ENCODE measurements around the gene HIF1AN.

HIF1AN gene

DNA sequence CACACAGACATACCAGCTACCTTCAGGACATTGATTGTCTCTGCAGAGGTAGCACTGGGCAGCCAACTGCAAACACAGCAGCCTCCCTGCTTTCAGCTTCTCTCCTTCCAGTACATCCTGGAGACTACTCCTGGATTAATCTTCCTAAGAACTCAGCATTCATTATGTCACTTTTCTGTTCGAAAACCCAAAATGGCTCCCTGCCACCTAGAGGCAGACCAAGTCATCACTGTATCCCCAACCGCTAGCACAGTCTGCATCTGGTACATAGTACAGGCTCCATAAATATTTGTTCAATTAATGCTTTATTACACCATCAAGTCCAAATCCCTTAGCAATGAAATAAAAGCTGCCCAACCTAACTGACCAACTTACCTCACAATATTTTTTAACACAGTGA lies 11.1 kb upstream of the HIF1AN start:
- Histone ChIP-seq H3K4me2 (ENCODE audit: low read length, poor library complexity, severe bottlenecking) (no peak overlapping the region), H2AFZ (ENCODE audit: low read depth, low read length) (no peak overlapping the region), H2BK15ac (ENCODE audit: low read depth, poor library complexity, severe bottlenecking) (no peak overlapping the region), H3K14ac (ENCODE audit: low read length in 2 of 2) (no peak overlapping the region), H2BK5ac (ENCODE audit: low read depth, low read length, poor library complexity, severe bottlenecking) (no peak overlapping the region), H3K4ac (ENCODE audit: low read depth in 1 of 2, low read length in 2 of 2) (no peak overlapping the region), H3K9ac (ENCODE audit: low read length) (no peak overlapping the region), H3K23ac (ENCODE audit: low read length in 2 of 2) (no peak overlapping the region), H3K4me1 (ENCODE audit: control insufficient read depth, insufficient read depth, low read depth, low read length) (peaks cover 10% of the 10 kb centered on the region), H3K79me1 (replicated peaks; ENCODE audit: low read length, poor library complexity, severe bottlenecking) (peaks cover 25% of the 10 kb centered on the region), H2AK5ac (ENCODE audit: low read length, severe bottlenecking) (no peak overlapping the region), H2BK120ac (ENCODE audit: low read depth, low read length) (no peak overlapping the region), H3K9me3 (ENCODE audit: control insufficient read depth, low read length) (no peaks in the 10 kb centered on the region), H3K27ac (ENCODE audit: low read length, poor library complexity, severe bottlenecking) (no peak overlapping the region), H3K36me3 (ENCODE audit: control insufficient read depth in 1 of 2, insufficient read depth in 2 of 2, low read depth in 1 of 2, low read length in 2 of 2) (peaks cover 32 to 57% of the 10 kb centered on the region in 2 experiments), H3K4me3 (ENCODE audit: insufficient read depth in 1 of 2, low read depth in 1 of 2, low read length in 2 of 2) (no peak overlapping the region), H4K8ac (ENCODE audit: low read length) (no peak overlapping the region), H4K91ac (ENCODE audit: low read length) (no peak overlapping the region), H2BK12ac (ENCODE audit: low read length in 2 of 2) (no peak overlapping the region), H3K27me3 (ENCODE audit: control insufficient read depth in 1 of 2, insufficient read depth in 1 of 2, low read length in 2 of 2) (no peaks in the 10 kb centered on the region), H3K18ac (ENCODE audit: low read depth in 1 of 2, low read length in 2 of 2) (no peak overlapping the region)
- 95% methylated on average over 2 of the region's 2 CpGs for WGBS
- DNase-seq, result no peak

GRCh38 chr10:100528123-100528886 lies 7.4 kb upstream of the HIF1AN start:
- Histone ChIP-seq H3K27me3 (ENCODE audit: control insufficient read depth in 1 of 2, insufficient read depth in 1 of 2, low read length in 2 of 2) (no peaks in the 10 kb centered on the region), H3K23ac (ENCODE audit: low read length in 2 of 2) (no peak overlapping the region), H4K8ac (ENCODE audit: low read length) (no peak overlapping the region), H2AK5ac (ENCODE audit: low read length, severe bottlenecking) (no peak overlapping the region), H3K4me3 (ENCODE audit: insufficient read depth in 1 of 2, low read depth in 1 of 2, low read length in 2 of 2) (peak overlapping the region in 1 of 2 experiments; percentile 98), H2AFZ (ENCODE audit: low read depth, low read length) (no peak overlapping the region), H2BK15ac (ENCODE audit: low read depth, poor library complexity, severe bottlenecking) (no peak overlapping the region), H3K4me1 (ENCODE audit: control insufficient read depth, insufficient read depth, low read depth, low read length) (peaks cover 6% of the 10 kb centered on the region), H3K36me3 (ENCODE audit: control insufficient read depth in 1 of 2, insufficient read depth in 2 of 2, low read depth in 1 of 2, low read length in 2 of 2) (peaks cover 26 to 46% of the 10 kb centered on the region in 2 experiments), H3K4ac (ENCODE audit: low read depth in 1 of 2, low read length in 2 of 2) (no peak overlapping the region), H3K18ac (ENCODE audit: low read depth in 1 of 2, low read length in 2 of 2) (no peak overlapping the region), H2BK5ac (ENCODE audit: low read depth, low read length, poor library complexity, severe bottlenecking) (no peak overlapping the region), H3K9me3 (ENCODE audit: control insufficient read depth, low read length) (no peaks in the 10 kb centered on the region), H3K14ac (ENCODE audit: low read length in 2 of 2) (no peak overlapping the region), H3K79me1 (replicated peaks; ENCODE audit: low read length, poor library complexity, severe bottlenecking) (peaks cover 27% of the 10 kb centered on the region), H2BK120ac (ENCODE audit: low read depth, low read length) (no peak overlapping the region), H3K27ac (ENCODE audit: low read length, poor library complexity, severe bottlenecking) (no peak overlapping the region), H3K9ac (ENCODE audit: low read length) (peak overlapping the region; percentile 97), H3K4me2 (ENCODE audit: low read length, poor library complexity, severe bottlenecking) (peak overlapping the region; percentile 99), H2BK12ac (ENCODE audit: low read length in 2 of 2) (no peak overlapping the region), H4K91ac (ENCODE audit: low read length) (no peak overlapping the region)
- DNase-seq, result no peak
- 76% methylated on average over 4 of the region's 7 CpGs for WGBS

GRCh38 chr10:100528921-100529474 lies 6.7 kb upstream of the HIF1AN start:
- H3K14ac ChIP-seq (ENCODE audit: low read length in 2 of 2), result peak overlapping the region; percentile 25 to 68
- no peak overlapping the region for H2BK120ac ChIP-seq (ENCODE audit: low read depth, low read length)
- H2BK15ac ChIP-seq (ENCODE audit: low read depth, poor library complexity, severe bottlenecking), result peak overlapping the region; percentile 83
- peak overlapping the region in 1 of 2 experiments; percentile 99 for H3K23ac ChIP-seq (ENCODE audit: low read length in 2 of 2)
- peak overlapping the region; percentile 92 to 95 for H3K18ac ChIP-seq (ENCODE audit: low read depth in 1 of 2, low read length in 2 of 2)
- peak overlapping the region; percentile 99 for H3K4me2 ChIP-seq (ENCODE audit: low read length, poor library complexity, severe bottlenecking)
- H3K27ac ChIP-seq (ENCODE audit: low read length, poor library complexity, severe bottlenecking), result no peak overlapping the region
- H3K4me1 ChIP-seq (ENCODE audit: control insufficient read depth, insufficient read depth, low read depth, low read length), result peaks cover 6% of the 10 kb centered on the region
- peak overlapping the region; percentile 98 to 99 for H3K4me3 ChIP-seq (ENCODE audit: insufficient read depth in 1 of 2, low read depth in 1 of 2, low read length in 2 of 2)
- H2BK12ac ChIP-seq (ENCODE audit: low read length in 2 of 2), result peak overlapping the region in 1 of 2 experiments; percentile 3
- H2BK5ac ChIP-seq (ENCODE audit: low read depth, low read length, poor library complexity, severe bottlenecking), result peak overlapping the region; percentile 68
- peak overlapping the region; percentile 90 for H4K91ac ChIP-seq (ENCODE audit: low read length)
- H3K79me1 ChIP-seq (replicated peaks; ENCODE audit: low read length, poor library complexity, severe bottlenecking), result peaks cover 27% of the 10 kb centered on the region
- WGBS, result 6% methylated on average over 17 of the region's 18 CpGs
- H3K27me3 ChIP-seq (ENCODE audit: control insufficient read depth in 1 of 2, insufficient read depth in 1 of 2, low read length in 2 of 2), result no peaks in the 10 kb centered on the region
- peak overlapping the region; percentile 81 for H2AK5ac ChIP-seq (ENCODE audit: low read length, severe bottlenecking)
- peak overlapping the region; percentile 87 to 97 for H3K4ac ChIP-seq (ENCODE audit: low read depth in 1 of 2, low read length in 2 of 2)
- peaks cover 24 to 39% of the 10 kb centered on the region in 2 experiments for H3K36me3 ChIP-seq (ENCODE audit: control insufficient read depth in 1 of 2, insufficient read depth in 2 of 2, low read depth in 1 of 2, low read length in 2 of 2)
- peak overlapping the region; percentile 18 for H2AFZ ChIP-seq (ENCODE audit: low read depth, low read length)
- H3K9me3 ChIP-seq (ENCODE audit: control insufficient read depth, low read length), result no peaks in the 10 kb centered on the region
- peak overlapping the region; percentile 97 for H3K9ac ChIP-seq (ENCODE audit: low read length)
- DNase-seq, result peak; percentile 24
- H4K8ac ChIP-seq (ENCODE audit: low read length), result peak overlapping the region; percentile 99
